GM19043 (cell line): ENCODE results near the gene HYAL1.
A peak's percentile ranks its signal among the peaks of the same experiment; 100 is the strongest.
"Not testable (repeated sequence)": the region's sequence is repeated elsewhere in the genome, so short reads cannot be mapped to it uniquely, and the experiment has no call there.

Source experiments
- ATAC-seq: cut with Tn5 transposase; IDR thresholded peaks from one replicate; pipeline ENCODE4 v1.9.1; 2021; ENCODE audit warnings: low read depth; ENCODE audit not compliant: unreplicated experiment

HYAL1 gene

DNA sequence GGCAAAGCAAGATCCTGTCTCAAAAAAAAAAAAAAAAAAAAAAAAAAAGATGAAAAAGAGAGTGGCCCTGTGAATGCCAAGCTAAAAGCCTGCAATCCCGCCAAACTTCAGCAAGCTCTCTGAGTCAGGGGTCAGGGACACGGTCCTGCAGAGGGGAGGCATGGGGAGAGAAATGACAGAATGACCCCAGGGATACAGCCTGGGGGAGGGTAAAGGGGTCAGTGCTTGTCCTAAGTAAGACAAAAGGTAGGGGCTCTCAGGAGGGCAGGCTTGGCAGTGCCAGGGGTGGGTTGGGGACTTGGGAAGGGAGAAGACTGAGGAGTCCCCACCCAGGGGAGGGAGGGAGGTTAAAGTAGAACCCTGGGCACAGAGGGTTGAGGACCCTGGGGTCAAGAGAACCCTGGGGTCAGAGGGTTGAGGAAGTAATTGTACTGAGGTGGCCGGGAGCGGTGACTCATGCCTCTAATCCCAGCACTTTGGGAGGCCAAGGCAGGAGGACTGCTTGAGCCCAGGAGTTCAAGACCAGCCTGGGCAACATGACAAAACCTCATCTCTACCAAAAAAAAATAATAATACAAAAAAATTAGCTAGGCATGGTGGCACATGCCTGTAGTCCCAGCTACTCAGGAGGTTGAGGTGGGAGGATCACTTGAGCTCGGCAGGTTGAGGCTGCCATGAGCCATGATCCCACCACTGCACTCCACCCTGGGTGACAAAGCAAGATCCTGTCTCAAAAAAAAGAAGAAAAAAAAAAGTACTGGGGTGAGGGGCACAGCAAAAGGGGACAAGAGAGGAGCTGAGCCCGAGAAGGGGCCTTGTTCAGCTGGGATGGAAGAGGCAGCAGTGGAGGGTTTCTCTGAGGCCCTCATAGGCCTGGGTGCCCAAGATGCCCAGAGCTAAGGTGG is 39.6 kb downstream of the HYAL1 start:
- ATAC-seq, result no peak

GRCh38 chr3:50262778-50263177 is 40.6 kb downstream of the HYAL1 start:
- ATAC-seq, result no peak

- not testable (repeated sequence) for ATAC-seq
These were observed 41.2 kb downstream of the HYAL1 start for GRCh38 chr3:50262200-50262599.

DNA sequence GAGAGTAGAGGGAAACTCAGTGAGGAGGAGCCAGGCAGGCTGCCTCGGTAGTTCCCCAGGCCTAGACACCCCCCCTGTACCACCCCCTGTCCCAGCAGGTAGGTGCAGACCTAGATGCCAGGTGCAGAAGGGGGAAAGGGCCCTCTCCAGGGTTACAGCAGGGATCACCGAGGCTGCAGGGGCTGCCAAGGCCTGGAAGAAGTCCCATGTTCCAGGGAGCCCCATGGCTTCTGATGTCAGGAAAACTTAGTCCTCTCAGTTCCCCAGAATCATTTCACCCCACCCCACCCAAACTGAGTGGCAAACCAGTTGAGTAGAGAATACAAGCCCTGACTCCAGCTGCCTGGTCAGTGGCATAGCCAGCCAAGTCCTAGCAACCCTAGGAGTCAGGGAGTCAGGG is 41.9 kb downstream of the HYAL1 start:
- ATAC-seq, result no peak

DNA sequence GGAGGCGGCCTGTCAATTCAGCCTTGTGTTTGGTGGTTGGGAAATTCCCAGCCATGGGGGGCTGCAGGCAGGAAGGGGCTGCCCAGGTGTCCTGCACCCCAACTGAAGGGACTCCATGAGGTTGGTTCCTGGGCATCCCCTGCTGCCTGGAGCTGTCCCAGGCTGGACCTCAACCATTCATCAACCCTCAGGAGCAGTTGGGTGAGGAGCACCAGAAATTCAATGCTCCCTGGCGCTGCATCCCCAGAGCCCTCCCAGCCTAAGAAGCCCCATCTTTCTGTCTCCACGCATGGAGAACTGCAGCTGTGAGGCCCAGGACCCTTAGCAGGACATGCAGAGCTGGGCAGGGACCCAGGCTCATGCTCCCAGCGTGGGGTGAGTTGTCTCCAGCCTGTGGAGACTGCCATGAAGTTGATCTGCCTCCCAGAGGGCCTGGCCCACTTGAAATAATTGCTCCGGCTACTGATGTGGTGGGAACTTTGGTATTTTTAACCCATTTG is 42.4 kb downstream of the HYAL1 start:
- ATAC-seq, result no peak

GRCh38 chr3:50260027-50260941 is 43.1 kb downstream of the HYAL1 start:
- ATAC-seq, result peak; percentile 86

GRCh38 chr3:50259432-50260026 is 43.8 kb downstream of the HYAL1 start:
- peak; percentile 15 for ATAC-seq

DNA sequence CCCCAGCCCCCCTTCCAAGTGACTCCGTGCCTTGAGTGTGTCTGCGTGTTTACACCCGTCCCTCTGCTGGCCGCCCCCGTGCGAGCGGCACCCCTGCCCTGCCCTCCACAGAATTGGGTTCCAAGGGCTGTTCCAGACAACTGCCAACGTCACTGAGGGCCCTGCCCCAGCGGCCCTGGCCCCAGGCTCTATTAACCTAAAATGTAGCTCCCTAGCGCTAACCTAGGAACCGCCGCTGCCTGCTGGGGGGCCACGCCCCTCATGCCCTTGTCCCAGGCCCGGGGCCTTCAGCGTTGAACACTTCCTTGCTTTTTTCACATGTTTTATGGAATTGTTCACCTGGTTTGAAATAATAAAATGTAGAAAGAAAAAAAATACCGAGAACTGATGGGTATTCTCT is 44.4 kb downstream of the HYAL1 start:
- no peak for ATAC-seq

DNA sequence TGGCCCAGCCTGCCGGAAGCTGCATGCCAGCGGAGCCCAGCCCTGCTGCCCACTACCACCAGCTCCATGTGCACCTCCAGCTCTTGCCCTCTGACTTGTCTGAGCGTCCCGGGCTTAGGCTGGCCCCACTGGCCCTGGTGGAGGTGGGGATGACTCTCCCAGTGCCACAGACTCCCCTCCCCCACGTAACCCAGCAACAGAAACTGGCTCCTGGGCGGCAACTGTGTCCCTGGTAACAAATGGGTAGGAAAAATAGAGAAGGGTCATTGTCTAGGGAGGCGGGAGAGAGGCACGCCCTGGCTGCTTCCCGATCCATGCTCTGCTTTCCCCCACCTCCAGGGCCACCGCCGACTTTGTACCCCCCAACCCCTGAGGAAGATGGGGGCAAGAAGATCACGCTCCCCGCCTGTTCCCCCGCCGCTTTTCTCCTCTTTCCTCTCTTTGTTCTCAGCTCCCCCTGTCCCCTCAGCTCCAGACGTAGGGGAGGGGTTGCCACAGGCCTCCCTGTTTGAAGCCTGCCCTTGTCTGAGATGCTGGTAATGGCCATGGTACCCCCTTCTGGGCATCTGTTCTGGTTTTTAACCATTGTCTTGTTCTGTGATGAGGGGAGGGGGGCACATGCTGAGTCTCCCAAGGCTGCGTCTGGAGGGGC is 45.2 kb downstream of the HYAL1 start:
- ATAC-seq, result no peak

DNA sequence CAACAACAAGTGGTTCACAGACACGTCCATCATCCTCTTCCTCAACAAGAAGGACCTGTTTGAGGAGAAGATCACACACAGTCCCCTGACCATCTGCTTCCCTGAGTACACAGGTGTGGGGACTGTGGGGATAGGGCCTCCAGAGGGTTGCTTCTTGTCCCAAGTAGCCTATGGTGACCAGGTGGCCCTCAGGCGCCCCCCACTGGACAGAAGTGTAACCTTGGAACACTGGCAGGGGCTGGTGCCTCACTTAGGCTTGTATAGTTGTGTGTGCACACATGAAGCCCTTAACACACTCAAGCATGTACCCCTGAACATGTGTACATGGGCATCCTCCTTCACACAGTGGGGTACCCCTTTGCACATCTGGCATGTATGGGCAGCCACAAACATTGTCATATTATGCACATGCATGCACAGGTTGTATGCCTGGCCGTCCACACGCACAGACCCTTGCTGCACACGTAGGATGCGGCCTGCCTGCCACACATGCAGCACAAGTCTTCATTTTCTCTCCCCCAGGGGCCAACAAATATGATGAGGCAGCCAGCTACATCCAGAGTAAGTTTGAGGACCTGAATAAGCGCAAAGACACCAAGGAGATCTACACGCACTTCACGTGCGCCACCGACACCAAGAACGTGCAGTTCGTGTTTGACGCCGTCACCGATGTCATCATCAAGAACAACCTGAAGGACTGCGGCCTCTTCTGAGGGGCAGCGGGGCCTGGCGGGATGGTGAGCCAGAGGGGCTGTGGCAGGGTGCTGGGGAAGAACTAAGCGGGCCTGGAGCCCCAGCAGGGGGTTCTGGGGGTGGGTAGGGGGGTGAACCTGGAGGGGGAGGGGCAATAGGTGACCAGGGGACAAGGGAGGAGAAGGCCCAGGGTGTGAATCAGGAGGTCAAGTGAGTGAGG is 46.1 kb downstream of the HYAL1 start:
- ATAC-seq, result no peak

- ATAC-seq, result no peak
These were observed 48.1 kb downstream of the HYAL1 start for GRCh38 chr3:50255251-50255615.

- no peak for ATAC-seq
These were observed 48.7 kb downstream of the HYAL1 start for GRCh38 chr3:50254577-50255250.

DNA sequence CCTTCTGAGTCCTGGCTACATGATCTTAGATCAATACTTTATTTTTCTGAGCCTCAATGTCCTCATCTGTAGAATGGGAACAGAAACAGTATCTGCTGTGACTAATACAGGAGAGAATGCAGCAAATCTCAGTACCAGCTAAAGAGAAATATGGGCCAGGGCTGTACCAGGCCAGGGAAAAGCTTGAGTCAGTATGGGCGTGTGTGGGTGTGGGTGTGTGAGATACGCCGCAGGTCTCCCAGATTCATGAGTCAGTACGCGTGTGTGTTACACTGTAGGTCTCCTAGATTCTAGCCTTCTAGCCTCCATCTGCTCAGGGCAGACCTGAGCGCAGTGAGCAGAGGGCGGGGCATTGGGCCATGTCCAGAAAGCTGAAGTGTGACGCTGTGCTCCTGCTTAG is 52.2 kb downstream of the HYAL1 start:
- no peak for ATAC-seq

- ATAC-seq, result no peak
These were observed 52.9 kb downstream of the HYAL1 start for GRCh38 chr3:50250514-50250913.
